Pancreas (tissue), 10 donors: ENCODE data around the gene RRAGC. TPM values are rescaled to one million over a fixed set of nuclear protein-coding genes. Genes with fewer than 3 reads are reported as not detected.
"Not testable (repeated sequence)": the region's sequence is repeated elsewhere in the genome, so short reads cannot be mapped to it uniquely, and the experiment has no call there.

Source experiments
- ATAC-seq, 4 donors: fragments of 200-7000 bp; cut with Tn5 transposase; one replicate each; pipeline versions ENCODE4 v1.8.0 to v1.9.1; 2020; ENCODE audit warnings: mild to moderate bottlenecking in 4 of 4, moderate library complexity in 4 of 4
- DNase-seq, 6 donors: peaks; one replicate each; pipeline ENCODE4 v3.0.0-alpha.2; 2020
- FAIRE-seq: peaks from 2 replicates; lab custom pipeline; 2012; peaks lifted over from hg19 to GRCh38; lab: Jason Lieb, UNC
- H3K27ac ChIP-seq, 4 donors: fragments of 200-600 bp; sonication (generic); 1 replicate in 3 of 4; 2 replicates in 1 of 4; pipeline versions ENCODE4 v1.5.0 to v1.8.0; 2020
- H3K27me3 ChIP-seq, 4 donors: fragments of 200-600 bp; one replicate each; pipeline ENCODE4 v1.8.0; 2021
- H3K36me3 ChIP-seq, 3 donors: fragments of 200-600 bp; sonication (generic) in 1 of 3; one replicate each; pipeline versions ENCODE4 v1.5.0 to v1.8.0; 2020 to 2021
- H3K4me1 ChIP-seq, 3 donors: fragments of 200-600 bp; one replicate each; pipeline ENCODE4 v1.8.0; 2021
- H3K4me3 ChIP-seq, 4 donors: fragments of 200-600 bp; sonication (generic) in 2 of 4; one replicate each; pipeline versions ENCODE4 v1.5.0 to v1.8.0; 2020 to 2021
- H3K9me3 ChIP-seq, 4 donors: fragments of 200-600 bp; one replicate each; pipeline ENCODE4 v1.8.0; 2021
- CTCF ChIP-seq, 4 donors: fragments of 200-600 bp; sonication (generic) in 3 of 4; IDR thresholded peaks; one replicate each; pipeline versions ENCODE4 v1.5.0 to v1.8.0; 2021; ENCODE audit warnings: antibody characterized with exemption in 4 of 4
- WGBS, 2 donors: extraction: QIAGEN DNeasy Blood & Tissue Kit; methylation state at CpG; one replicate each; pipeline ENCODE4 v1.1.7; 2013; 5-methylcytosine and 5-hydroxymethylcytosine counted together
- intact Hi-C, 3 donors: fragments of 100-400 bp; cut with DNase I; formaldehyde crosslinking; loops; one replicate each; pipeline versions ENCODE4 v1.11.1 to v1.14.2; 2022
- polyA plus RNA-seq, 2 donors: library from polyadenylated mRNA; stranded (reverse); fragments of 200-250 nt; gene quantifications; one replicate each; pipeline ENCODE4 v1.2.3, GENCODE V29; 2013
- total RNA-seq, 6 donors: library from RNA; stranded (reverse); fragmentation: NEBNext Ultra II Directional in 4 of 6; extraction: Animal tissue kit (Norgen Biotek cat#: 25700) in 4 of 6; gene quantifications; one replicate each; pipeline versions ENCODE4 v1.2.1 to v1.2.4, GENCODE V29; 2021 to 2023
- donor health status: healthy with polysubstance abuse.
- donor health status: DM: no; HTN: no; CAD: no; lungs with moderate emphysema.
- donor health status: DM: no; HTN: no; CAD: no.
- donor health status: control.
- donor health status: control.
- donor health status: Bipolar disorder and iron deficiency.
- donor health status: DM: yes; HTN: yes; CAD: no.
- donor health status: DM: no; HTN: no; CAD: no.
- donor health status: DM: no; HTN: no; CAD: no.
- donor health status: DM: yes; HTN: yes; CAD: no.

Gene RRAGC
- total and polyA plus RNA-seq, 8 donors: 4.3 to 13.5 (median 8.2) TPM

- Histone ChIP-seq H3K36me3 (peaks cover 0 to 34% (median 0%) of the 10 kb centered on the region in 3 donors), H3K9me3 (no peaks in the 10 kb centered on the region), H3K4me3 (no peak overlapping the region), H3K27ac (no peak overlapping the region), H3K4me1 (no peaks in the 10 kb centered on the region), H3K27me3 (no peaks in the 10 kb centered on the region)
- no peak for FAIRE-seq
- ATAC-seq: no peak
- intact Hi-C loops: no loop called here
- no peak for DNase-seq
- no peak for TF ChIP-seq CTCF (IDR thresholded peaks at IDR 0.05)
- 73 to 93% methylated on average over 3 of the region's 3 CpGs for whole genome bisulfite sequencing, 2 donors
These were observed 13.4 kb downstream of the RRAGC start for GRCh38 chr1:38846210-38846609.

DNA sequence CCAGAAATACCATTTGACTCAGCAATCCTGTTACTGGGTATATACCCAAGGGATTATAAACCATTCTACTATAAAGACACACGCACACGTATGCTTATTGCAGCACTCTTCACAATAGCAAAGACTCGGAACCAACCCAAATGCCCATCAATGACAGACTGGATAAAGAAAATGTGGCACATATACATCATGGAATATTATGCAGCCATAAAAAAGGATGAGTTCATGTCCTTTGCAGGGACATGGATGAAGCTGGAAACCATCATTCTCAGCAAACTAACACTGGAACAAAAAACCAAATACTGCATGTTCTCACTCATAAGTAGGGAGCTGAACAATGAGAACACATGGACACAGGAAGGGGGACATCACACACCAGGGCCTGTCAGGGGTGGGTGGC, 14.5 kb downstream of the RRAGC start:
- ATAC-seq, H3K27me3 ChIP-seq, H3K4me3 ChIP-seq, intact Hi-C loops, DNase-seq, H3K4me1 ChIP-seq, H3K9me3 ChIP-seq, FAIRE-seq, H3K27ac ChIP-seq: not testable (repeated sequence)
- WGBS, 2 donors: 94 to 98% methylated on average over 3 of the region's 3 CpGs
- peaks cover 0 to 25% (median 0%) of the 10 kb centered on the region in 3 donors for H3K36me3 ChIP-seq

DNA sequence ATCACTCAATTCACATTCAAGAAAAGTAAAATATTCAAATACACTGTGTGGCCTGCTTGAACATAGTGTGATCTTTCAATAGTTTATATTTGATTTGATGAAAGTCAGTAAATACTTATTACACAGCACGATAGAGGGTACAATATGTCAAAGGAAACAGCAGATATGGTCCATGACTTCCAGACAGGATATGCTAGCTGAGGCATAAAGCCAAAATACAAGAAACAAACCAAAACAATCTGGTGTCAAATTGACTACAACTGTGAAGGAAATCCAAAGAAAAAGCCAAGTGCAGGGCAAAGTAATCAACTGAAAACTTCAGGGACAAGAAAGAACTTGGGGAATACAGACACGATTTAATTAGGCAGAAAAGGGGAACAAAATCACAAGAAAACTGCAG, 19.3 kb downstream of the RRAGC start:
- 63 to 70% methylated on average over 2 of the region's 2 CpGs for WGBS, 2 donors
- H3K27me3 ChIP-seq: no peaks in the 10 kb centered on the region
- no peak for TF ChIP-seq CTCF (IDR thresholded peaks at IDR 0.05)
- no peak overlapping the region for H3K27ac ChIP-seq
- no peaks in the 10 kb centered on the region for H3K9me3 ChIP-seq
- ATAC-seq (no peak), FAIRE-seq (no peak), DNase-seq (no peak)
- no peak overlapping the region for H3K4me3 ChIP-seq
- H3K36me3 ChIP-seq: peaks cover 0 to 18% (median 10%) of the 10 kb centered on the region in 3 donors
- no peaks in the 10 kb centered on the region for H3K4me1 ChIP-seq
- intact Hi-C loops: no loop called here

- H3K27me3 ChIP-seq: no peaks in the 10 kb centered on the region
- TF ChIP-seq CTCF (IDR thresholded peaks at IDR 0.05): no peak
- intact Hi-C loops: no loop called here
- no peaks in the 10 kb centered on the region for H3K9me3 ChIP-seq
- H3K27ac ChIP-seq: no peak overlapping the region
- WGBS, 2 donors: 85 to 89% methylated on average over 9 of the region's 9 CpGs
- no peak overlapping the region for H3K4me3 ChIP-seq
- FAIRE-seq: no peak
- no peak for DNase-seq
- ATAC-seq: no peak
- H3K36me3 ChIP-seq: peaks cover 0 to 18% (median 10%) of the 10 kb centered on the region in 3 donors
- H3K4me1 ChIP-seq: no peaks in the 10 kb centered on the region
These were observed 20.2 kb downstream of the RRAGC start for GRCh38 chr1:38839363-38839762.

DNA sequence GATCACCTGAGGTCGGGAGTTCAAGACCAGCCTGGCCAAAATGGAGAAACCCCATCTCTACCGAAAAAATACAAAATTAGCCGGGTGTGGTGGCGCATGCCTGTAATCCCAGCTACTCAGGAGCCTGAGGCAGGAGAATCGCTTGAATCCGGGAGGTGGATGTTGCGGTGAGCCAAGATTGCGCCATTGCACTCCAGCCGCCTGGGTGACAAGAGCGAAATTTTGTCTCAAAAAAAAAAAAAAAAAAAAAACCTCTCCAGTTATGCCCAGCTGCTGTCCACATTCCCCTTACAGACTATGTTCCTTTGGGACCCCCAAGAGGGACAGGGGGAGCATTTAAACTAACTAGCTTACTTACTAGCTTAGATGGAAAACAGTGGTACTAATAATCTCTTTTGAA, 23.3 kb downstream of the RRAGC start:
- H3K27me3 ChIP-seq, H3K27ac ChIP-seq, DNase-seq, H3K9me3 ChIP-seq, ATAC-seq, H3K4me1 ChIP-seq, FAIRE-seq, intact Hi-C loops, H3K4me3 ChIP-seq: not testable (repeated sequence)
- peaks cover 0 to 18% (median 10%) of the 10 kb centered on the region in 3 donors for H3K36me3 ChIP-seq
- 82% methylated on average over 10 of the region's 10 CpGs for WGBS, 2 donors

- ATAC-seq (peak; percentile 79 to 98 (median 96)), FAIRE-seq (peak; percentile 91), DNase-seq (peak in 3 of 6 donors; percentile 23 to 60 (median 47))
- peak; percentile 71 to 88 (median 80) for TF ChIP-seq CTCF (IDR thresholded peaks at IDR 0.05)
- Histone ChIP-seq H3K4me3 (no peak overlapping the region), H3K27ac (no peak overlapping the region), H3K4me1 (no peaks in the 10 kb centered on the region), H3K27me3 (no peaks in the 10 kb centered on the region), H3K36me3 (peaks cover 0 to 18% (median 10%) of the 10 kb centered on the region in 3 donors), H3K9me3 (no peaks in the 10 kb centered on the region)
- 23% methylated on average over 3 of the region's 3 CpGs for WGBS, 2 donors
- intact Hi-C loops: loop anchor here in 1 of 3 donors (5.0 kb wide), 1 partner anchor 808 kb away; no protein-coding TSS in a partner anchor
These were observed 24.4 kb downstream of the RRAGC start for GRCh38 chr1:38834937-38835827.
